GM18505 (cell line): ENCODE measurements around the gene FRMD1.

Source experiments
- ATAC-seq: cut with Tn5 transposase; IDR thresholded peaks from one replicate; pipeline ENCODE4 v1.9.1; 2021; ENCODE audit not compliant: unreplicated experiment
- POLR2A ChIP-seq: IDR thresholded peaks from 4 replicates; pipeline ENCODE4 v1.6.1; 2011; ENCODE audit warnings: borderline replicate concordance; ENCODE audit not compliant: insufficient read depth, insufficient read length; ENCODE audit errors: extremely low read depth

Gene FRMD1

DNA sequence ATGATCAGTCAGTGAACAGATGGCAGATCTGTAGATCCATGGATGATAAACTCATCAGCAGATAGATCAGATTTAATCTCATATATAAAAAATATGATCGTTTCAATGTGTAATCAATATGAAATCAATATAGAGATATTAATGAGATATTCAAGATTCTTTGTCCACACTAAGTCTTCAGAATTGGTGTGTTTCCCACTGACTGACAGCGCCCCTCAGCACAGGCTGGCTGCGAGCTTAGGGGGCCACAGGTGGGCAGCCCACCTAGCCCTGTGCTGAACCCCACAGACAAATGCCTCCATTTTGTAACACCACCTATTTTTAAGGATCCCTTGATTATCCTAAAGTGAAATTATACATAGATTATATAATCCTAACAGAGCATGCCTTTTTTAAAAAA is 32.3 kb downstream of the FRMD1 start:
- TF ChIP-seq POLR2A = no peak
- no peak for ATAC-seq

DNA sequence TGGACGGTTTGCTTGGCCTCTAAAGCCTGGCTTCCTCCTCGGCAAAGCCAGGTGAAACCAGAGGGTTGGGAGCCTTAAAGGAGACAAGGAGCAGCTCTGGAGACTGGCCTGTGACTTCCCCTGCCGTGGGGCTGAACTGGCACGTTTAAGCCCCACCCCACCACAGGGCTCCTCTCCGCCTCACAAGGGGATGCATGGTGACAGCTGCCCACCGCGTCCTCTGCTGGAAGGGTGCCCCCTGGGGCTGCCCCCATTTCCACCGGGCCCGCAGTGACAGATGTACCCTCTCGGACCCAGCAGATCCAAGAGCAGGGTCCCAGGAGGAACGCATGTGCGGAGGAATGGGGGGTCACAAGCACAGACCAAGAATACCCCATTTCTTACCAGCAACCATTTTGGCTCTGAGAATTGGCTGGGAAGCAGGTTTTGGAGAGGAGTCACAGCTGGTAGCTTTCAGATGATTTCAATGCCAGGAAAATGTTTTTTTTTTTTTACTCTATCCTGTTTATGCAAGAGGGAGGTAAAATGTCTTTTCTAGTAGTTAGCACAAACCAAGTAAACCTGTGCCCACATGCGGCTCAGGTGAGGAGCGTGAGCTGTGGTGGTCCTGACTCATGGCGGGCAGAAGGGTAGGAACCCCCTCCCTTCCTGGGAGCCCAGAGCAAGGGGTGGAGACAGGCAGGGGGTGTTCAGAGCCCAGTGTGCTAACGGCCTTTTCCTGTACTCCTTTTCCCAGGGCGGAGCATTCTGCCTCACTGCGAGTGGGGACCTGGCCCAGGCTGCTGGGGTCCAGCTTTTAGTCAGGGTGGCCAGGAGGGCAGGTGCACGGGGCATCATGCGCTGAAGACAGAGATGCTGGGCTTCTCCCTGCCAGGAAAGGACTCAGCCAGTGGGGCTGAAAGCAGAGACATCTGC is 33.0 kb downstream of the FRMD1 start:
- no peak for TF ChIP-seq POLR2A
- ATAC-seq = no peak

DNA sequence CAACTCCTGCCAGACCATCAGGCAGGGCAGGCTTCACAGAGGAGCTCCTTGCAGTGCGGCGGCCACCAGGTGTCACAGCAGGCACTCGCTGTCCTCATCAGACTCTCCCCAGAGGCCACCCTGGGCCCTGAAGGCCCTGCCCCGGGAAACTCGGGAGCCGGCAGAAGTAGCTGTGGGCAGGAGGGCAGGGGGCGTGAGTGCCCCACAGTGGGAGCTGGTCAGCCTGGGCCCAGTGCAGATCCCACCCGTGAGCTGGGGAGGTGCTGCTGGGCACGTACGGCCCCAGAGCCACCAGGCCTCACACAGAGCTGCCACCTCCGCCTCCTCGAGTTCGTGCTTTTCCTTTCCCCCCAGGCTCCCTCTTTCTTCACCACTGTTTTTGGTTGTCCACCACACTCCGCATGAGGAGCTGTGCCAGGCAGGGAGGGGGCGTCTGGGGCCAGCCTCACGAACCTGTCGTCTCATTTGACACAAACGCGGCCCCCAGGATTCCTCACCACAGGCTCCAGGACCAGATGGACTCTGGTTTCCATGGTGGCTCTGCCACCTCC is 33.8 kb downstream of the FRMD1 start:
- no peak for ATAC-seq
- TF ChIP-seq POLR2A = no peak

- no peak for ATAC-seq
- TF ChIP-seq POLR2A = no peak
Measured at GRCh38 chr6:168044521-168045130, 34.4 kb downstream of the FRMD1 start.

- ATAC-seq = no peak
- no peak for TF ChIP-seq POLR2A
Measured at GRCh38 chr6:168043848-168044415, 35.1 kb downstream of the FRMD1 start.

GRCh38 chr6:168043193-168043847 is 35.7 kb downstream of the FRMD1 start:
- ATAC-seq = no peak
- no peak for TF ChIP-seq POLR2A

DNA sequence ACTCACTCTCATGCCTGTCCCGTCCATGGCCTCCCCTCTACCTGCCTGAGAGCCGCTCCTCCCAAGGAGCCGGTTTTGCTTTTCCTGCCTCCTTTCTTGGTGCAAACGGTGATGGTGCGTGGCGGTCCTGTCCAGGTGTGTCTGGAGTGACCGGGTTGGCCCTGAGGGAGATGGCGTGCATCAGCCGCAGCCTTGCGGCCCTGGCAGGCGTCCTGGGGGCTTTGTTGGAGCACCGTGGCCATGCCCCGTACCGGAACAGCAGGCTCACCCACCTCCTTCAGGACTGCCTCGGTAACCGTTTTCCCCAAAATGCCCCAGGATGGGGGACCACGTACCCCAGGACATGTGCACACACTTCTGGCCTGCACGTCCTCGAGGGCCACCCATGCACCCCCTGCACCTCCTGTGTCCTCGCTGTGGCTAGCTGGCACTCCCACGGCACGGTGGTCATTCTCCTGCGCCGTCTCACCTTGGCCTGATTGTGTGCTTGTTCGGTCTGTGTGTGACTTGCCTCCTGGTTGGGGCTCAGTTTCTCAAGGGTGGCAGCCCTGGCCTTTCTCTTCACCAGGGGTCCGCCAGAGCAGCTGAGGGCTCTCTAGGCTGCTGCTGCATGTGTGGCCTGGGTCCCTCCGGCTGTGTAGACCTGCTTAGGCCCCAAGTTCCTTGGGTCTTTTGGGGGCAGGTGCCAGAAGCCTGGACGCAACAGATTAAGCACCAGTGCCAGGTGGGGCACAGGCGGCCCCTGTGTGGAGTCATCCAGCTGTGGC is 36.4 kb downstream of the FRMD1 start:
- no peak for TF ChIP-seq POLR2A
- ATAC-seq = no peak

- ATAC-seq = no peak
- TF ChIP-seq POLR2A = no peak
Measured at GRCh38 chr6:168041928-168042327, 37.1 kb downstream of the FRMD1 start.

- TF ChIP-seq POLR2A = no peak
- ATAC-seq = no peak
Measured at GRCh38 chr6:168040856-168041496, 38.0 kb downstream of the FRMD1 start.

- no peak for TF ChIP-seq POLR2A
- no peak for ATAC-seq
Measured at GRCh38 chr6:168039849-168040248, 39.2 kb downstream of the FRMD1 start.

DNA sequence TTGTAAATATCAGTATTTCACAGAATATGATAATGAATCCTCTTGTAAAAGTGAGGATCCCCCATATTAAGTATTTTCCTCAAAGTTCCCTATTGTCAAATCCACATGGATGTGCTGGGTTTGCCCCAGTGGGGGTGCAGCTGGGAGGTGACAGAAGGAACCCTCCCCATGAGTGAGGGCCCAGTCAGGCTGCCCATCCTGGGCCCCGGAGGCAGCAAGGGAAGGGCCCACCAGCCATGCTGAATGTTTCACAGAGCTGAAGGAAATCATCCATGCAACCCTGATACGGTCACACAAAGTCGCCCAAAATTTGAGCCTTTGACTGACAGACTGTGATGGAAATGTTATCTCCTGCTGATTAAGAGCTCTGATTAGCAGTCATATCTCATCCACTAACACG is 39.7 kb downstream of the FRMD1 start:
- ATAC-seq = no peak
- no peak for TF ChIP-seq POLR2A

DNA sequence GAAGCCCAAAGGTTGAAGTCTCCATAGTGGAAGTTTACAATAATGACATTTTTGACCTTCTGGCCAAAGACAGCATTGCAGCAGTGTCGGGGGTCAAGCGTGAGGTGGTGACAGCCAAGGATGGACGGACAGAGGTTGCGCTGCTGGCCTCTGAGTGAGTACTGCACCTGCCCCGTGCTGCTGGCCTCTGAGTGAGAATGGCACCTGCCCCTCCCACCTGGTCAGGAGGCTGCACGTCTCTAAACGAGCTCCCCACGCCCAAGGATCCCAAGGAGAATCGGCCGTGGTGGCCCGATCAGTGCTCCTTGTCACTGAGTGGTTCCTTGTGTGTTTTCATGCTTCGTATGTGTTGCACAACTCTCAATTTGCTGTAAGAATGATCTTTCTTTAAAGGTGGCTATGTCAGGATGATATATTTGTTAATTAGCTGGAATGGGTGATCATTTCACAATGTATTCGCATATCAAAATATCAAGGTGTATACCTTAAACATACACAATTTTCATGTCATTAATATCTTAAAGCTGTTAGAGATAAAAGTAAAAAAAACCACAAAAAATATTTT is 40.4 kb downstream of the FRMD1 start:
- no peak for TF ChIP-seq POLR2A
- ATAC-seq = no peak
